Urothelium cell line (cell line): ENCODE data around the gene PRDM15.

Experiments
- DNase-seq: peaks from one replicate; pipeline ENCODE4 v3.0.0; 2011; ENCODE audit warnings: low spot score, mixed read lengths
- FAIRE-seq: peaks from 2 replicates; lab custom pipeline; 2011; peaks lifted over from hg19 to GRCh38; lab: Jason Lieb, UNC

Gene PRDM15

GRCh38 chr21:41888749-41889376 is 9.7 kb upstream of the PRDM15 start:
- FAIRE-seq (no peak), DNase-seq (no peak)

DNA sequence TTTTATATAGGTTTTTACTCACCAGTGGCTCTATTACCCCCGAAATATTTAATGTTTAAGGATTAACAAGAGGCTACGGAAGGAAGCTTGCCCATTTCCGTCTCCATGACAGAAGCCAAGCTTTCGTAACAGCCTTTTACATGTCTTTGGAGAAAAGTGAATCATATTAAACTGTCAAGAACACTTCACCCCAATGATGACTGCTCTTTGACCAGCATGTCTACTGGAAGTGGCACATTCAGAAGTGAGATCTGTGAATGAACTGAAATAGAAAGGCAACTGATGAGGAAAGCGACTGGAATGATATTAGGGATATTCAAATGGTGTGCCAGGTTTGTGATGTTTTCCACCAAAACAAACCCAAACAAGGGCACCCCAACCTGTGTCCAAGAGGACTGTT is 8.5 kb upstream of the PRDM15 start:
- DNase-seq = no peak
- FAIRE-seq = no peak

- DNase-seq (no peak), FAIRE-seq (no peak)
Observed at GRCh38 chr21:41886328-41886727, 7.2 kb upstream of the PRDM15 start.

DNA sequence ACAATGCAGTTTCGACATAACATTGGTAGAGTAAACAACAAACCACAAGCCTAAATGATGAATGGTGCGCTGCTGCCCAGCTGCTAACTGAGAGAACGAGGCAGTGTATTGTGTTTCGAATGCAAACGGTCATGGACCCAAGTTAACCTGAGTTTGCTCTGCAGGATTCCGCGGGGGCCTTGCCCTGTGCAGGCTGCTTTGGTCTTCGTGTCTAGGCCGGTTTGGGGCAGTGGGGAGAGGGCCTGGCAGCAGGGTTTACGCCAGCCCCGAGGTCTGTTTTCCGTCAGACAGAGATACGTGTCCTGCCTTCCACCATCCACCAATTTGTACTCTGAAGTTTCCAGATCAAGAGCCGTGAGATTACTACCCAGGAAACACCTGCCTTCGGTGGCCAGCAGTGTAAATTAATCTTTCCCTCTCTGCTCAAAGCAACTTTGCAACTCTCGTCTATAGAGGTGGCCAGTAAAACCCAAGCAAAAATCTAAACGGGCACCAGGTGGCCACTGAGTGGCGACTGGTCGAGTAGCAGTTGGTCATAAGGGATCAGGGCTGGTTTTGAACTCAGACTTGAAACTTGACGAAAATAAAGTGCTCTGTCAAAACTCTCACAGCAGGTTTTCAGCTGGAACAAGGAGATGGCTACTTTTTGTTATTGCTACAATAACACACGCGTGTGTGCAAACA is 6.3 kb upstream of the PRDM15 start:
- DNase-seq (no peak), FAIRE-seq (no peak)

DNA sequence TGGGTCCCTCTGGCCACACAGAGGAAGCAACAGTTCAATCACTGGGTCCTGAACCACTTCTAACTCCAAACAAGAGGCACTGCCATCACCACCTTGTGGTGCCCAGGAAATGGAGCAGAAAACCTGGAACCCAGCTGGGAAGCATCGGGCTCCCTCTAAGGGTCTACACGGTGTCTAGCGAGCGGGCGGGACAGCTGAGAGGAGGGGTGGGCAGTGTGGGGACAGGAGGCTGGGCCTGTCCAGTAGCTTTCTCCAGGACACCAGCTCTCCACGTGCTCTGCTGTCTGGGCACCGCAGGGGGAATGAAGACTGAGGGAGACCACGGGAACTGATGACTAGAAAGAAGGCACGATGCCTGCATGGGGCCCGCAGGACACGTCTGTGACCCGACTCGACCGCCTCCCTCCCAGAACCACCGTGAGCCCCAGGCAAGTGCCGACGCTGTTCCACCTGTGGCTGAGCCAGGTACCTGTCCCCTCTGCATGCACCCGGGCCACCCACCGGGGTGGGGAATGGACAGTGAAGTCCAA is 5.4 kb upstream of the PRDM15 start:
- DNase-seq (no peak), FAIRE-seq (no peak)

- FAIRE-seq = no peak
Observed at GRCh38 chr21:41883582-41883981, 4.4 kb upstream of the PRDM15 start.

DNA sequence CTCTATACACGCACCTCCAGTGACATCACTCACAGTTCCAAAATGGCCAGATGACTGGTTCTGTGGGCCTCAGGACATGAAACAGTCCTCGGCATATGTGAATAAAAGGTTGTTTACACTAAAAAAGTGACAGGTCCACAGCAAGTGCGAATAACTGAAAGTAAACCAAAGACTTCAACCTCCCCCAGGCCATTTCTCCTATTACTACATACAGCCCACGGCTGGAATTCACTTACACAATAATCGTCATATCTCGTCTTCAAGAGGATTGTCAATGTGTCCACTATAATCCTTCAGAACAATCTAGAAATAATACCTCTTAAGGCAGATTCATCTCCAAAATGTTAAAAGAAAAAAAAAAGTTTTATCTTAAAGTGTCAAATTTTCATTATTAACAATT is 1.9 kb upstream of the PRDM15 start:
- DNase-seq (no peak), FAIRE-seq (no peak)

More at GRCh38 chr21:41883582-41883981, 4.4 kb upstream of the PRDM15 start:
- DNase-seq = no peak

- FAIRE-seq (no peak), DNase-seq (no peak)
Observed at GRCh38 chr21:41880153-41880552, 1.0 kb upstream of the PRDM15 start.

GRCh38 chr21:41878831-41879189 is 334 bp downstream of the PRDM15 start:
- DNase-seq (peak; percentile 28), FAIRE-seq (no peak)

DNA sequence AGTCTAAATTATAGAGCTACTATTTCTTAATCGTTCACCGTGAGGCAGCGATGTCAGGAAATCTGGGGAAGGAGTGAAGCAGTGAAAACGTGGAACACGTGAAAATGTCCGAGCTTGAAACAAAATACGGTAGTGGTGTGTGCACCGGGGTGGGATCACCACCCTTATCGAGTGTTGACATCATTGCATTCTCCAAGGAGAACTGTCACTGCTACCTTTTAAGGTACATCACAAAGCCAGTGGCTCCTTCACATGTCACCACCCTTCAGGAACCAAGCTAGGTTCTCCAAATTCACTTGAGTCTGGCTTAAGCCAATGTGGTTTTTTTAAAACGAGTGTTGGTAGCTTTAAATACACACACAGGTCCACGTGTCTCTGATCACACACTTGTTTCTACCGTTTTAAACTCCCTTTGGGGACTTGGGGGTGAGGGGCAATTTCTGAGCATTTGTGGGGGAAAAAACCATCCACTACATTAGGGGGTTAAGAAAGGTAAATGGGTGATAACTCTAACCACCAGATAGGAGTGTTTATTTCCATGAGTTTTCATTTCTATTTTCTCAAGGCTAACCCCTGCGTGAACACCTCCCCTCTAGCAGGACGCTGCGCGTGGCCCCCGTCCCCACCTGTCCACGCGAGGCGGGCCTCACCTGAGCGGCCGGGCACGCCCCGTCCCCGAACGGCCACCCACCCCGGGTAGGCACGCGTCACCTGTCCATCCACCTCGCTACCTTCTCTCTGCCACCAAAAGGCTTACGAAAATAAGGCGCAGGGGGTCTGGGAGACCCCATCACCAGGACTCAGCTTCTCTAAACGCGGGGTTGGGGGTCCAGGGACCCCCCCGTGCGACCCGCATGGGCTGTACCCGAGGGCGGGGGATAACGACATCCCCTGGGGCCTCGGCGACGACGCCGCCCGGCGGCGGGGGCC is 978 bp downstream of the PRDM15 start:
- FAIRE-seq (no peak), DNase-seq (peak; percentile 4)

DNA sequence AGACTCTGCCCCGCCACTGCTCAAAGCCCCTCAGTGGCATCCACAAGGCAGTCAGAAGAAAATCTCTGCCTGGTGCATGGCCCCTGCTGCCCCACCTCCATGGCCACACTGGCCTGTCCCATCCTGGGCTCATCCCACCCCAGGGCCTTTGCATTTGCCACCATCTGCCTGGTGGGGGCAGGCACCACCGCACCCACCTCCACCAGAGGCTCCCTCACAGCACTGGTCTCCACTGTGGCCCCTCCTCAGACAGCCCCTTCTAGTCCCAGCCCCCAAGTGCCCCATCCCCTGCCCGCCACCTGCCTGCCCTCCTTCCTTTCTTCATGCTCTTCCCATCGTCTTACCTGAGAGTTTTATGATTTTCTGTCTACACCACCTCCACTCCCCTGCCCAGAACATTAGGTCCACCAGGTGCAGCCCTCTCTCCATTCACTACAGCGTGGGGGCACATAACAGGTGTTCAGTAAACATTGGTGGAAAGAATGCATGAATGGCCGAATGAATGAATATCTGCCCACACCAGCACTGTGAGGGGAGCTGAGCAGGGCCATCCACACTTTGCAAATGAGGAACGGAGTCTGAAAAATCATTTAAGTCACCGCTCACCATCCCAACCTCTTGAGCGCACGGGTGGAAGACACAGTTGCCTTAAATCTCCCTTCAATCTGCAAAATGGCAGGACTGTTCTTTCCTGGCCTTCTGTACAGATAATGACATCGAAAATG is 2.1 kb downstream of the PRDM15 start:
- FAIRE-seq (no peak), DNase-seq (no peak)

DNA sequence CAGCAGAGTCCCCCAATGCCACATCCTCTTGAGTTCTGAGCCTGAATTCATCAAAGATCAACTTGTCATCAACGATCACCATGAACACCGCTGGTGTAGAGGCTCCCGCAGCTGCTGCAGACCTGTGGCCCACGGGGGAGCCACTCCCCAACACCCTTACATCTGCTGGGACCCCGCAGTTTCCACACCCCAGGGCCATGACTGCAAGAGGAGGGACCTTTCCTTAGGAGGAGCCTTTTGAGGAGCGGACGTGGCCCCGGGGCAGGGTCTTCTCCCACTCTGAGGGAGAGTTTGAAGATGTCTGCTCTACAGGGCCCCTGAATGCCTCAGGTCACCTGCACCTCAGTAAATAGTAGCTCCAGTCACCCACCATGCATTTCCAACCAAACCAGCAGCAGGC is 2.7 kb downstream of the PRDM15 start:
- FAIRE-seq (no peak), DNase-seq (no peak)

GRCh38 chr21:41875086-41875485 is 4.1 kb downstream of the PRDM15 start:
- FAIRE-seq = no peak
- DNase-seq = no peak

DNA sequence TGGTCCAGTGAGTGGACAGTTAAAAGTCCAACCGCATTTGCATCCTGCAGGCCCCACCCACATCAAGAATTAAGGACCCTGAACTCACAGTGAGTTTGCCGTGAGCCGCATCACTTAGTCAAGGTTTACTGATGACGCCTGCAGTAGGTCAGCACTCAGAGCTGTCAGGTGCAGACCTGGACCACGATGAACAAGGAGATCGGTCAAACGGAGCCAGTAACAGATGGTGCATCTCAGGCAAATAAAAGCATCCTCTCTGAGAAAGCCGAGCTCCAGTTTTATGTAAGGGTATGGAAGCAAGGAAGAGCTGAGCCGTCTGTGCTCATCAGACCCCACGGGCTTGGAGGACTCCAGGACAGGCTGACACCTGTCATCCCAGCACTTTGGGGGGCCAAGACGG is 4.5 kb downstream of the PRDM15 start:
- DNase-seq = no peak
- no peak for FAIRE-seq

- DNase-seq (no peak), FAIRE-seq (no peak)
Observed at GRCh38 chr21:41873426-41873825, 5.7 kb downstream of the PRDM15 start.

DNA sequence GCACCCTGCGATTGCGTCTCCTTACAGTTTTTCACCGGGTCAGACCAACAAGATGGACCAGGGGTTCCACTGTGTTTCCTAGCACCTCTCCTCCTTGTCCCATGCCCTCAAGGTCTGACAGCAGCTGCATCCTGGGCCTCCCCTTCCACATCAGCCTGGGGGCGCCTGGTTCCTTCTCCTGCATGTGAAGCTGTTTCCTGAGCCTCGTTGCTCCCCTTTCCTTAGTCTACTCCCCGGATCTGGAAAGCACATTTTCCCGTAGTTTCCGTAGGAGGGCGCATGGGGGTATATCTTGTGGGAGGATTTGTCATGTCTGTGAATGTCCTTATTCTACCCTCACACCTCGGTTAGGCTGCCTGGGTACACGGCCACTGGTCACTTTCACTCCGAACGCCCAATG is 6.1 kb downstream of the PRDM15 start:
- DNase-seq (no peak), FAIRE-seq (no peak)

- FAIRE-seq (no peak), DNase-seq (no peak)
Observed at GRCh38 chr21:41871293-41872030, 7.7 kb downstream of the PRDM15 start.

- no peak for FAIRE-seq
- DNase-seq = no peak
Observed at GRCh38 chr21:41869771-41870170, 9.4 kb downstream of the PRDM15 start.

- FAIRE-seq (no peak), DNase-seq (no peak)
Observed at GRCh38 chr21:41868062-41868710, 11.0 kb downstream of the PRDM15 start.

DNA sequence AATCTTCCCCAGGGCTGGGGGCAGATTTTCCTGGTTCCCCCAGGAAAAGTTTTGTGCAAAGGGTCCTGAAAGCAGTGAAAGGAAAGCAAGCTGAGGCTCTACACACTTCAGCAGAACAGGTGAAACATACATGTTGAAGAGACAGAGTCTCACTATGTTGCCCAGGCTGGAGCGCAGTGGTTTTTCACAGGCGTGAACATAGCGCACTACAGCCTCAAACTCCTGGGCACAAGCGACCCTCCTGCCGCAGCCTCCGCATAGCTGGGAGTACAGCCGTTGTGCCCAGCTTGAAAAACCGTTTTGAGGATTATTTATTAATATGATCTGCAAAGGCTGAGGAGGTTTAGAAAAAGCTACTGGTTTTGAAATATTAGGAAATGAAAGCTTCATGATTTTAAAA is 11.8 kb downstream of the PRDM15 start:
- FAIRE-seq = no peak
- DNase-seq = no peak
